SK-N-SH (cell line): Measurements from ENCODE around the gene SPSB4. TPM values are rescaled to one million over a fixed set of nuclear protein-coding genes. Genes with fewer than 3 reads are reported as not detected.

Source experiments
- CTCF ChIA-PET: fragments of 300-600, 350-600 bp; formaldehyde crosslinking; extraction: SDS; loops from one replicate; lab custom pipeline; 2021; lab: Yijun Ruan, JAX
- POLR2A ChIA-PET: fragments of 350-600 bp; sonication (Branson Sonifier 250); formaldehyde crosslinking; extraction: SDS; loops from one replicate; lab custom pipeline; 2020; ENCODE audit warnings: antibody characterized with exemption, inconsistent platforms; lab: Yijun Ruan, JAX
- DNase-seq: peaks from one replicate; pipeline ENCODE4 v3.0.0; 2012
- H2AFZ ChIP-seq: fragments of 200-600 bp; sonication (generic); 2 replicates; pipeline ENCODE4 v1.8.1; 2016; ENCODE audit warnings: antibody characterized with exemption, mild to moderate bottlenecking, low read depth
- H3F3A ChIP-seq: fragments of 200-600 bp; sonication (generic); replicated peaks from 2 replicates; pipeline ENCODE3; 2016; ENCODE audit warnings: antibody characterized with exemption, mild to moderate bottlenecking; ENCODE audit not compliant: insufficient read depth
- H3K27ac ChIP-seq, 2 experiments: fragments of 200-500 bp in 1 of 2; fragments of 200-600 bp in 1 of 2; sonication (Bioruptor generic) in 1 of 2; sonication (generic), shearing (Covaris generic) in 1 of 2; 2 replicates each; pipeline versions ENCODE4 v1.5.1 to v1.6.1; 2014 to 2016; ENCODE audit warnings: low read depth in 2 of 2, inconsistent platforms in 1 of 2, low read length in 1 of 2, mild to moderate bottlenecking in 1 of 2, mixed read lengths in 1 of 2
- H3K27me3 ChIP-seq: fragments of 200-600 bp; sonication (generic), shearing (Covaris generic); 2 replicates; pipeline ENCODE4 v1.6.1; 2016; ENCODE audit warnings: mixed run types; ENCODE audit not compliant: insufficient read depth
- H3K36me3 ChIP-seq, 2 experiments: fragments of 200-500 bp in 1 of 2; fragments of 200-600 bp in 1 of 2; sonication (Bioruptor generic) in 1 of 2; sonication (generic) in 1 of 2; replicated peaks in 1 of 2; 2 replicates each; pipeline versions ENCODE3 to v1.5.1; 2014 to 2016; ENCODE audit warnings: low read length in 1 of 2, mild to moderate bottlenecking in 1 of 2; ENCODE audit not compliant: insufficient read depth in 2 of 2, control insufficient read depth in 1 of 2
- H3K4me1 ChIP-seq, 2 experiments: fragments of 200-500 bp in 1 of 2; fragments of 200-600 bp in 1 of 2; sonication (Bioruptor generic) in 1 of 2; sonication (generic), shearing (Covaris generic) in 1 of 2; 2 replicates each; pipeline versions ENCODE4 v1.5.1 to v1.6.1; 2014 to 2016; ENCODE audit warnings: low read depth in 1 of 2, low read length in 1 of 2, mixed run types in 1 of 2; ENCODE audit not compliant: insufficient read depth in 2 of 2, control insufficient read depth in 1 of 2
- H3K4me2 ChIP-seq: fragments of 200-600 bp; sonication (generic), shearing (Covaris generic); 2 replicates; pipeline ENCODE4 v1.6.1; 2017; ENCODE audit warnings: mixed run types
- H3K4me3 ChIP-seq, 2 experiments: fragments of 200-500 bp in 1 of 2; fragments of 200-600 bp in 1 of 2; sonication (Bioruptor generic) in 1 of 2; sonication (generic), shearing (Covaris generic) in 1 of 2; 2 replicates each; pipeline versions ENCODE4 v1.5.1 to v1.8.1; 2014 to 2016; ENCODE audit warnings: low read depth in 2 of 2, inconsistent platforms in 1 of 2, low read length in 1 of 2, mild to moderate bottlenecking in 1 of 2, mixed read lengths in 1 of 2, moderate library complexity in 1 of 2
- H3K79me2 ChIP-seq: fragments of 200-600 bp; sonication (generic); 2 replicates; pipeline ENCODE4 v1.8.1; 2017; ENCODE audit warnings: mild to moderate bottlenecking; ENCODE audit not compliant: insufficient read depth
- H3K9ac ChIP-seq: fragments of 200-600 bp; sonication (generic); 2 replicates; pipeline ENCODE4 v1.6.1; 2017; ENCODE audit warnings: mixed run types
- H3K9me2 ChIP-seq: fragments of 200-600 bp; sonication (generic); 2 replicates; pipeline ENCODE4 v1.6.1; 2017; ENCODE audit warnings: mixed run types
- H3K9me3 ChIP-seq: fragments of 200-600 bp; sonication (generic); 2 replicates; pipeline ENCODE4 v1.6.1; 2017; ENCODE audit warnings: mixed run types, mild to moderate bottlenecking, moderate library complexity
- H4K20me1 ChIP-seq: fragments of 200-600 bp; sonication (generic); 2 replicates; pipeline ENCODE4 v1.6.1; 2017; ENCODE audit warnings: mild to moderate bottlenecking, mixed run types; ENCODE audit not compliant: insufficient read depth
- FOXJ3 ChIP-seq: sonication (generic); formaldehyde crosslinking; IDR thresholded peaks from 2 replicates; pipeline ENCODE4 v1.5.1; 2020; ENCODE audit warnings: mild to moderate bottlenecking, missing genetic modification reagents
- FOXM1 ChIP-seq: IDR thresholded peaks from 2 replicates; pipeline ENCODE4 v1.4.0; 2012; ENCODE audit warnings: low read depth, mild to moderate bottlenecking
- GATA2 ChIP-seq: sonication (generic); formaldehyde crosslinking; IDR thresholded peaks from 2 replicates; pipeline ENCODE4 v1.5.0; 2020; ENCODE audit warnings: mild to moderate bottlenecking, missing genetic modification reagents
- NFIC ChIP-seq: IDR thresholded peaks from 2 replicates; pipeline ENCODE4 v1.4.0; 2012; ENCODE audit warnings: borderline replicate concordance
- PBX3 ChIP-seq: IDR thresholded peaks from 2 replicates; pipeline ENCODE4; 2012
- POLR2AphosphoS5 ChIP-seq: IDR thresholded peaks from 2 replicates; pipeline ENCODE4 v1.6.1; 2012; ENCODE audit warnings: low read depth, low read length
- REST ChIP-seq: IDR thresholded peaks from 2 replicates; pipeline ENCODE4 v1.6.1; 2012; ENCODE audit warnings: mild to moderate bottlenecking, low read depth, low read length, moderate library complexity
- TAF1 ChIP-seq: IDR thresholded peaks from 2 replicates; pipeline ENCODE4 v1.6.1; 2012; ENCODE audit warnings: low read depth, mild to moderate bottlenecking, low read length, moderate library complexity, borderline replicate concordance
- TEAD4 ChIP-seq: IDR thresholded peaks from 2 replicates; pipeline ENCODE4 v1.4.0; 2012; ENCODE audit warnings: mild to moderate bottlenecking, borderline replicate concordance; ENCODE audit not compliant: insufficient read depth
- YY1 ChIP-seq: IDR thresholded peaks from 2 replicates; pipeline ENCODE4 v1.4.0; 2012; ENCODE audit warnings: low read depth, mild to moderate bottlenecking
- WGBS: methylation state at CpG from one replicate; pipeline ENCODE4 v1.1.6; 2017; ENCODE audit warnings: low lambda C conversion rate; 5-methylcytosine and 5-hydroxymethylcytosine counted together
- polyA plus RNA-seq, 3 experiments: library from polyadenylated mRNA; depleted of rRNA; stranded (reverse); fragments of >200 nt; gene quantifications; 2 replicates each; pipeline ENCODE4 v1.2.3, GENCODE V29; 2012

Gene SPSB4
- polyA plus RNA-seq, 1 of the 3 experiments (the other 2 are of a cell fraction) = 0.10 TPM

GRCh38 chr3:141170678-141171295 is 119.6 kb downstream of the SPSB4 start (continued):
- no peak for TF ChIP-seq POLR2AphosphoS5
- TF ChIP-seq, all 33 proteins: peak for 0

GRCh38 chr3:141174674-141175073 is 123.5 kb downstream of the SPSB4 start:
- POLR2A ChIA-PET = no interaction called here
- H4K20me1 ChIP-seq = no peaks in the 10 kb centered on the region
- no peak overlapping the region for H3K27ac ChIP-seq
- H3K4me3 ChIP-seq = no peak overlapping the region
- TF ChIP-seq REST (no peak), PBX3 (no peak), FOXM1 (no peak), FOXJ3 (no peak), TEAD4 (no peak), GATA2 (CRISPR knock-in tag) (no peak)
- TF ChIP-seq, all 33 proteins: peak for 0
- Histone ChIP-seq H3K36me3 (no peaks in the 10 kb centered on the region), H3K27me3 (no peaks in the 10 kb centered on the region), H2AFZ (no peak overlapping the region), H3K9me2 (no peaks in the 10 kb centered on the region), H3K79me2 (no peaks in the 10 kb centered on the region), H3K4me1 (no peaks in the 10 kb centered on the region), H3K4me2 (no peak overlapping the region), H3F3A (no peaks in the 10 kb centered on the region), H3K9ac (no peak overlapping the region), H3K9me3 (no peaks in the 10 kb centered on the region)
- DNase-seq = no peak
- CTCF ChIA-PET = interaction anchor here (0.7 to 2.9 kb wide), 2 partner anchors 125 to 175 kb away, joined by 3 to 11 read pairs; no protein-coding TSS in a partner anchor
- WGBS = 11% methylated on average over 2 of the region's 2 CpGs

- no peak overlapping the region for H3K9ac ChIP-seq
- no peaks in the 10 kb centered on the region for H3F3A ChIP-seq
- H3K4me2 ChIP-seq = no peak overlapping the region
- no peaks in the 10 kb centered on the region for H3K36me3 ChIP-seq
- H3K79me2 ChIP-seq = no peaks in the 10 kb centered on the region
- ChIA-PET POLR2A (no interaction called here), CTCF (interaction anchor here (1.0 to 3.4 kb wide), 4 partner anchors 15 to 177 kb away, joined by 3 to 16 read pairs (median 12); partner anchors contain the start of gene SPSB4)
- no peak overlapping the region for H3K4me3 ChIP-seq
- no peaks in the 10 kb centered on the region for H3K9me2 ChIP-seq
- no peaks in the 10 kb centered on the region for H3K9me3 ChIP-seq
- DNase-seq = no peak
- H3K27me3 ChIP-seq = no peaks in the 10 kb centered on the region
- no peak for TF ChIP-seq REST
- TF ChIP-seq YY1 = no peak
- no peak for TF ChIP-seq NFIC
- TF ChIP-seq TAF1 = no peak
- no peak overlapping the region for H3K27ac ChIP-seq
- H2AFZ ChIP-seq = no peak overlapping the region
- no peaks in the 10 kb centered on the region for H4K20me1 ChIP-seq
- no peaks in the 10 kb centered on the region for H3K4me1 ChIP-seq
These were observed 125.6 kb downstream of the SPSB4 start for GRCh38 chr3:141176775-141177174.
